Transverse colon (tissue), 4 donors: ENCODE results near the gene DNAH2. TPM values are rescaled to one million over a fixed set of nuclear protein-coding genes. Genes with fewer than 3 reads are reported as not detected.

Source experiments
- DNase-seq: peaks from one replicate; pipeline ENCODE4 v3.0.0-alpha.2; 2019
- H3K27ac ChIP-seq, 4 donors: fragments of 200-600 bp; sonication (generic); 2 replicates each; pipeline ENCODE4 v1.5.1; 2016 to 2018; ENCODE audit warnings: inconsistent platforms in 4 of 4
- H3K27me3 ChIP-seq: fragments of 200-600 bp; sonication (generic); 2 replicates; pipeline ENCODE4 v1.5.1; 2017; ENCODE audit warnings: inconsistent platforms
- H3K36me3 ChIP-seq, 4 donors: fragments of 200-600 bp; sonication (generic); 2 replicates each; pipeline ENCODE4 v1.5.1; 2017 to 2019; ENCODE audit warnings: inconsistent platforms in 4 of 4
- H3K4me1 ChIP-seq, 4 donors: fragments of 200-600 bp; sonication (generic); 2 replicates each; pipeline ENCODE4 v1.5.1; 2017 to 2020; ENCODE audit warnings: inconsistent platforms in 4 of 4
- H3K4me3 ChIP-seq, 4 donors: fragments of 200-600 bp; sonication (generic); 1 replicate in 1 of 4; 2 replicates in 3 of 4; pipeline versions ENCODE4 v1.5.1 to v1.6.1; 2017 to 2019; ENCODE audit warnings: inconsistent platforms in 4 of 4
- H3K9me3 ChIP-seq, 2 donors: fragments of 200-600 bp; sonication (generic); 2 replicates each; pipeline ENCODE4 v1.5.1; 2017 to 2019; ENCODE audit warnings: inconsistent platforms in 2 of 2
- EP300 ChIP-seq: sonication (generic); formaldehyde crosslinking; IDR thresholded peaks from one replicate; pipeline ENCODE4 v1.6.1; 2017; ENCODE audit warnings: antibody characterized with exemption, low read depth
- POLR2A ChIP-seq: fragments of 450-650 bp; IDR thresholded peaks from one replicate; pipeline ENCODE4 v1.6.1; 2016; ENCODE audit warnings: antibody characterized with exemption, mild to moderate bottlenecking, moderate library complexity
- POLR2AphosphoS5 ChIP-seq, 3 donors: sonication (generic); formaldehyde crosslinking; IDR thresholded peaks; one replicate each; pipeline ENCODE4 v1.6.1; 2016; ENCODE audit warnings: antibody characterized with exemption in 3 of 3
- WGBS, 2 donors: methylation state at CpG; one replicate each; pipeline ENCODE4 v1.1.5; 2018; ENCODE audit warnings: low coverage in 1 of 2; 5-methylcytosine and 5-hydroxymethylcytosine counted together
- in situ Hi-C, 4 donors: fragments of 200-750 bp; cut with MboI; loops; one replicate each; pipeline versions ENCODE4 v1.15.0 to v1.15.1; 2017; ENCODE audit warnings: low sequenced_read_pairs in 3 of 4, low pct_ligation_motif_present in 1 of 4, low pct_unique_long_range_greater_than_20kb in 1 of 4
- intact Hi-C: fragments of 100-400 bp; cut with DNase I; formaldehyde crosslinking; loops from one replicate; pipeline ENCODE4 v1.15.1; 2023; ENCODE audit warnings: low total_unique reads
- total RNA-seq, 4 donors: library from RNA; depleted of rRNA; stranded (reverse); fragments of >200 nt; gene quantifications; one replicate each; pipeline ENCODE4 v1.1.0, GENCODE V29; 2016
- TF ChIP-seq, protein P1 (sequence below), 5 experiments: fragments of 200-600 bp in 3 of 5; fragments of 450-650 bp in 2 of 5; sonication (generic) in 3 of 5; IDR thresholded peaks; 1 replicate in 2 of 5; 2 replicates in 3 of 5; pipeline ENCODE4 v1.5.1; 2016 to 2017; ENCODE audit warnings: antibody characterized with exemption in 5 of 5, inconsistent platforms in 3 of 5, mild to moderate bottlenecking in 2 of 5, moderate library complexity in 1 of 5

The DNAH2 gene
- total RNA-seq, 4 donors from 2014 or later: under 0.01 to 0.55 (median 0.18) TPM

DNA sequence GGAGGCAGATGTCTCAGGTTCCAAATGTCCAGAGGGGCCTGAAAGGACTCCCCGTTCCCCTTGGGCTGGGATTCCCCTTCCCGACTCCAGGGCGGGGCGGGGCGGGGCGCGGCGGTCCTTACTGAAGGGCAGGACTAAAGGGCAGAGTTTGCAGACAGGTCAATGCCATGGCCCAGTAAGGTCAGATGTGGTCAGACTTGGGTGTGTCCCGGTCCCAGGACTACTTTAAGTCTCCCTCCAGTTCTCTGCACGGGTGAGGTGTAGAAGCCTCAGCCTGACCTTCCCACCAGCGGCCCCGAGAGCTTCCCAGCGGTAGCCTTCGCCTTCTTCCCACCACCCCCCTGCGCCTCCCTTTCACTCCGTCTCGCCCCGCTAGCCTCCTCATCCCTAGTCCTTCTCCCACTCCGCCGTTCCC is 117.0 kb downstream of the DNAH2 start:
- TF ChIP-seq POLR2AphosphoS5 (IDR thresholded peaks at IDR 0.05): no peak
- no peak for TF ChIP-seq POLR2A
- TF ChIP-seq, protein P1, sequence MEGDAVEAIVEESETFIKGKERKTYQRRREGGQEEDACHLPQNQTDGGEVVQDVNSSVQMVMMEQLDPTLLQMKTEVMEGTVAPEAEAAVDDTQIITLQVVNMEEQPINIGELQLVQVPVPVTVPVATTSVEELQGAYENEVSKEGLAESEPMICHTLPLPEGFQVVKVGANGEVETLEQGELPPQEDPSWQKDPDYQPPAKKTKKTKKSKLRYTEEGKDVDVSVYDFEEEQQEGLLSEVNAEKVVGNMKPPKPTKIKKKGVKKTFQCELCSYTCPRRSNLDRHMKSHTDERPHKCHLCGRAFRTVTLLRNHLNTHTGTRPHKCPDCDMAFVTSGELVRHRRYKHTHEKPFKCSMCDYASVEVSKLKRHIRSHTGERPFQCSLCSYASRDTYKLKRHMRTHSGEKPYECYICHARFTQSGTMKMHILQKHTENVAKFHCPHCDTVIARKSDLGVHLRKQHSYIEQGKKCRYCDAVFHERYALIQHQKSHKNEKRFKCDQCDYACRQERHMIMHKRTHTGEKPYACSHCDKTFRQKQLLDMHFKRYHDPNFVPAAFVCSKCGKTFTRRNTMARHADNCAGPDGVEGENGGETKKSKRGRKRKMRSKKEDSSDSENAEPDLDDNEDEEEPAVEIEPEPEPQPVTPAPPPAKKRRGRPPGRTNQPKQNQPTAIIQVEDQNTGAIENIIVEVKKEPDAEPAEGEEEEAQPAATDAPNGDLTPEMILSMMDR (IDR thresholded peaks at IDR 0.05): no peak
- no peak for TF ChIP-seq EP300
- 2% methylated on average over 18 of the region's 20 CpGs; no CpG with 5 or more reads in 1 of the 2 donors for WGBS, 2 donors
- Histone ChIP-seq H3K9me3 (no peaks in the 10 kb centered on the region), H3K27ac (peak overlapping the region; percentile 97 to 99 (median 99)), H3K27me3 (no peaks in the 10 kb centered on the region), H3K4me1 (peaks cover 23 to 53% (median 36%) of the 10 kb centered on the region in 4 donors), H3K4me3 (peak overlapping the region; percentile 54 to 79 (median 70)), H3K36me3 (no peaks in the 10 kb centered on the region)
- in situ Hi-C loops (no loop called here), intact Hi-C loops (no loop called here)
- DNase-seq: peak; percentile 84

DNA sequence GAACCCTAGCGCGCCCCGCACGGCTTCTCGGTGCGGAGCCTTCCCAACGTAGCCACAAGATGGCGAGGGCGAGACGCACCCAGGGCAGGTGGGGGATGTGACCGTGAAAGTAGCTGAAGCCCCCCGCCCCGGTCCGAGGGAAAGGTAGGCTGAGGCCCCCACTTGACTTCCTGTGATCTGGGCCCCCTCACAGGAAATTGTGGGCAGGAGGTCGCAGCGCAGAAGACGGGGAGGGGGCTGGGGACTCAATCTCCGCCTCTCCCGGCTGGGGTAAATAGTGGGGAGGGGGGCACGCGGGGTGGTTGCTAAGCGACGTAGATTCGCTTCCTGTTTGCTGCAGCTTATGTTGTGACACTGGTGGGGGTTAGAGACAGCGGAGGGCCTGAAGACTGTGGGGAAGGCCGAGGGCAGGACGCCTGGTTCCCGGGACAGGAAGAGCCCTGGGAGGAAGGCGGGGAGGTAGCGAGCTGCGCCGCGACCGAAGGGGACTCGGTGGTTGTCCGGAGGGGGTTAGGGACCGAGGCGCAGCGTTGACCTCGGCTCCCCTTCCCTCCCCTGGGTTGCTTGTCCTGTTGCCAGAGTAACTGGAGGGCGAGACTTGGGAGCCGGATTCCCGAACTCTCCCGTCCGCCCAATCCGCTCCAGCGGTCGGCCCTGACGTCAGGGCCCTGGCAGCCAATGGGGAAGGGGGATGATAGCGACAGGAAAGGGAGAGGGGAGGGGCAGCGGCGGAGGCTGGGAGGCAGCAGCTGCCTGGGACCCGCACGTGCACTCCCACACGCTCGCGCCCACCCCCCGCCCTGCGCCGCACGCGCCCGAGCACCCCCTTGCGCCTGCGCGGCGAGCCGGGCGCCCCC is 117.6 kb downstream of the DNAH2 start:
- H3K36me3 ChIP-seq: no peaks in the 10 kb centered on the region
- peak overlapping the region; percentile 97 to 99 (median 99) for H3K27ac ChIP-seq
- no peaks in the 10 kb centered on the region for H3K9me3 ChIP-seq
- peaks cover 25 to 59% (median 43%) of the 10 kb centered on the region in 4 donors for H3K4me1 ChIP-seq
- DNase-seq: peak; percentile 97
- WGBS, 2 donors: 0 to 5% methylated on average over 11 to 55 of the region's 69 CpGs
- TF ChIP-seq, protein P1 (IDR thresholded peaks at IDR 0.05): peak; percentile 75 to 95 (median 82)
- TF ChIP-seq POLR2A (peak; percentile 79), EP300 (no peak), POLR2AphosphoS5 (IDR thresholded peaks at IDR 0.05) (peak; percentile 85 to 93 (median 91))
- intact Hi-C loops: no loop called here
- in situ Hi-C loops: no loop called here
- peak overlapping the region; percentile 54 to 79 (median 70) for H3K4me3 ChIP-seq
- H3K27me3 ChIP-seq: no peaks in the 10 kb centered on the region

DNA sequence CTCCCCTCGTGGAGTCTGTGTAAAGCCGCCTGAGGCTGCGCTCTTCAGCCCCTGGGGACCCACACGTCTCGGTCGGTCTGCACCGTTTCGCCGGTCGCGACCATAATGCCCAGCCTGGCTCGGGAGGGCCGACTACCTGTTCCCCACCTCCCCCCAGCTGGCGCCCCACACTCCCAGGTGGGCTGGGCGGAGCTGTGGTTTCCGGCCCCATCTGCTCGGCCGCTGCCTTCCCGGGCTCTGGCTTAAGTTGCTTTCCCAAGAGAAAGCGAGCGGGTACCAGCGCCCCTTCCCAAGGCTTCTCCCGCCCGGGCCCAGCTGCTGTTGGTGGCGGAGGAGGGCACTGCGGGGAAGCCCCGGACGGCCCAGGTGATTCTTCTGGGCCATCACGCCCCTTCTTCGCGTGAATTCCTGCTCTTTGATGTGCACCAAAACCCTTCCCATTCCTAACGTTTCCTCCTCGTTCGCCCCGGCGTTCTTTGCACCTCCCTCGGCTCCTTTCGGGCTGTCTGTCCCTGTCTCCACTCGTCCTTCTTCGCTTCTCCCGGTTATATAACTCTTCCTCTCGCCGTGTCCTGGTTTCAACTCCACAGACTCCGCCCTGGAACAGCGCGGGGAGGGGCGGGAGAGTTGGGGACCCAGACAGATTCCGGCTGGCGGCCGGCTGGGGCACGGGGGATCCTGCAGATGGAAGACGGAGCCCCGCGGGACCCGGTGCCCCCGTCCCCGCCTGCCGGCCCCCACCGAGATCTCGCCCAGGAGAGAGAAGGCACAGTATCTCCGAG is 118.5 kb downstream of the DNAH2 start:
- Histone ChIP-seq H3K36me3 (no peaks in the 10 kb centered on the region), H3K27ac (peak overlapping the region; percentile 97 to 99 (median 99)), H3K27me3 (no peaks in the 10 kb centered on the region), H3K4me3 (peak overlapping the region; percentile 54 to 79 (median 67)), H3K9me3 (no peaks in the 10 kb centered on the region), H3K4me1 (peaks cover 33 to 67% (median 50%) of the 10 kb centered on the region in 4 donors)
- no peak for TF ChIP-seq EP300
- TF ChIP-seq, protein P1 (IDR thresholded peaks at IDR 0.05): no peak
- peak; percentile 73 to 86 (median 77) for TF ChIP-seq POLR2AphosphoS5 (IDR thresholded peaks at IDR 0.05)
- peak; percentile 82 for TF ChIP-seq POLR2A
- peak; percentile 81 for DNase-seq
- WGBS, 2 donors: 1% methylated on average over 47 of the region's 61 CpGs; no CpG with 5 or more reads in 1 of the 2 donors
- intact Hi-C loops: no loop called here
- in situ Hi-C loops: no loop called here
